Sigmoid colon (tissue), 7 donors: ENCODE results near the gene PRAC1. TPM values are rescaled to one million over a fixed set of nuclear protein-coding genes. Genes with fewer than 3 reads are reported as not detected.

Experiments used
- DNase-seq: peaks from one replicate; pipeline ENCODE4 v3.0.0-alpha.2; 2019
- H3K27ac ChIP-seq, 4 donors: fragments of 200-600 bp; sonication (generic); one replicate each; pipeline ENCODE4 v1.5.1; 2016 to 2019; ENCODE audit warnings: mild to moderate bottlenecking in 1 of 4
- H3K27me3 ChIP-seq, 3 donors: fragments of 200-600 bp; sonication (generic); one replicate each; pipeline ENCODE4 v1.5.1; 2019; ENCODE audit warnings: mild to moderate bottlenecking in 1 of 3
- H3K36me3 ChIP-seq, 4 donors: fragments of 200-600 bp; sonication (generic); one replicate each; pipeline ENCODE4 v1.5.1; 2016 to 2019
- H3K4me1 ChIP-seq, 4 donors: fragments of 200-600 bp; sonication (generic); one replicate each; pipeline ENCODE4 v1.5.1; 2017 to 2019
- H3K4me3 ChIP-seq, 4 donors: fragments of 200-600 bp; sonication (generic); one replicate each; pipeline ENCODE4 v1.5.1; 2017 to 2019; ENCODE audit warnings: mild to moderate bottlenecking in 2 of 4, moderate library complexity in 1 of 4
- H3K9me3 ChIP-seq, 4 donors: fragments of 200-600 bp in 3 of 4; sonication (generic) in 3 of 4; one replicate each; pipeline versions ENCODE4 v1.5.1 to v1.6.1; 2013 to 2019
- CTCF ChIP-seq, 4 experiments: fragments of 450-650 bp in 3 of 4; fragments of 200-600 bp in 1 of 4; IDR thresholded peaks; one replicate each; pipeline ENCODE4 v1.5.1; 2016 to 2019; ENCODE audit warnings: antibody characterized with exemption in 4 of 4, mild to moderate bottlenecking in 3 of 4, moderate library complexity in 2 of 4
- EP300 ChIP-seq, 4 donors: sonication (generic); formaldehyde crosslinking; IDR thresholded peaks; one replicate each; pipeline ENCODE4 v1.6.1; 2017; ENCODE audit warnings: antibody characterized with exemption in 4 of 4
- POLR2A ChIP-seq, 2 donors: fragments of 450-650 bp; IDR thresholded peaks; one replicate each; pipeline ENCODE4 v1.6.1; 2016; ENCODE audit warnings: antibody characterized with exemption in 2 of 2, mild to moderate bottlenecking in 2 of 2, moderate library complexity in 2 of 2
- POLR2AphosphoS5 ChIP-seq, 4 donors: sonication (generic); formaldehyde crosslinking; IDR thresholded peaks; one replicate each; pipeline ENCODE4 v1.6.1; 2017; ENCODE audit warnings: antibody characterized with exemption in 4 of 4
- WGBS, 2 donors: extraction: QIAGEN DNeasy Blood & Tissue Kit; methylation state at CpG; one replicate each; pipeline ENCODE4 v1.1.7; 2013; 5-methylcytosine and 5-hydroxymethylcytosine counted together
- intact Hi-C: fragments of 100-400 bp; cut with DNase I; formaldehyde crosslinking; loops from one replicate; pipeline ENCODE4 v1.15.1; 2023
- polyA plus RNA-seq, 3 donors: library from polyadenylated mRNA; stranded (reverse); fragments of 200-250 nt; gene quantifications; one replicate each; pipeline ENCODE4 v1.2.3, GENCODE V29; 2013
- total RNA-seq, 4 donors: library from RNA; depleted of rRNA; stranded (reverse); fragments of >200 nt; gene quantifications; one replicate each; pipeline ENCODE4 v1.1.0, GENCODE V29; 2016
- donor health status: healthy with polysubstance abuse.
- donor health status: Bipolar disorder and iron deficiency.
- donor health status: healthy.

Gene PRAC1
- total and polyA plus RNA-seq, 7 donors, result 9.1 to 572 (median 388) TPM; not detected in 2

GRCh38 chr17:48722915-48723422 lies 651 bp upstream of the PRAC1 start, which contains the start of gene PRAC2:
Gene PRAC2 (plus strand): TSS chr17:48723185. CDS start chr17:48724411, 1,226 bp downstream.
- WGBS, 2 donors, result 4 to 16% methylated on average over 21 of the region's 21 CpGs
- Histone ChIP-seq H3K9me3 (no peaks in the 10 kb centered on the region), H3K27ac (peak within 1 kb of the TSS in 2 of 4 donors; percentile 15 to 17), H3K36me3 (no peaks in the 10 kb centered on the region), H3K4me1 (peaks cover 0 to 49% (median 44%) of the 10 kb centered on the region in 4 donors), H3K4me3 (peak within 1 kb of the TSS in 2 of 4 donors; percentile 4 to 8), H3K27me3 (peaks cover 72 to 100% (median 100%) of the 10 kb centered on the region in 3 donors)
- peak; percentile 54 for DNase-seq
- intact Hi-C loops, result no loop called here
- TF ChIP-seq POLR2AphosphoS5 (IDR thresholded peaks at IDR 0.05) (no peak), CTCF (IDR thresholded peaks at IDR 0.05) (no peak), POLR2A (IDR thresholded peaks at IDR 0.05) (no peak), EP300 (IDR thresholded peaks at IDR 0.05) (no peak)

GRCh38 chr17:48721009-48721402 lies 1.3 kb downstream of the PRAC1 start:
- Histone ChIP-seq H3K36me3 (no peaks in the 10 kb centered on the region), H3K9me3 (no peaks in the 10 kb centered on the region), H3K4me3 (no peak overlapping the region), H3K4me1 (peaks cover 0 to 49% (median 44%) of the 10 kb centered on the region in 4 donors), H3K27me3 (peaks cover 68 to 100% (median 100%) of the 10 kb centered on the region in 3 donors), H3K27ac (peak overlapping the region in 1 of 4 donors; percentile 49)
- peak; percentile 22 for DNase-seq
- TF ChIP-seq CTCF (IDR thresholded peaks at IDR 0.05) (no peak), POLR2AphosphoS5 (IDR thresholded peaks at IDR 0.05) (no peak), POLR2A (IDR thresholded peaks at IDR 0.05) (no peak), EP300 (IDR thresholded peaks at IDR 0.05) (no peak)
- WGBS, 2 donors, result 38 to 60% methylated on average over 1 of the region's 1 CpG
- intact Hi-C loops, result no loop called here

GRCh38 chr17:48720266-48721008 lies 1.9 kb downstream of the PRAC1 start:
- Histone ChIP-seq H3K4me1 (peaks cover 0 to 46% (median 42%) of the 10 kb centered on the region in 4 donors), H3K36me3 (no peaks in the 10 kb centered on the region), H3K4me3 (peak overlapping the region in 1 of 4 donors; percentile 8), H3K9me3 (no peaks in the 10 kb centered on the region), H3K27ac (peak overlapping the region in 1 of 4 donors; percentile 49), H3K27me3 (peaks cover 68 to 100% (median 100%) of the 10 kb centered on the region in 3 donors)
- intact Hi-C loops, result no loop called here
- DNase-seq, result peak; percentile 9
- TF ChIP-seq POLR2A (IDR thresholded peaks at IDR 0.05) (no peak), EP300 (IDR thresholded peaks at IDR 0.05) (no peak), CTCF (IDR thresholded peaks at IDR 0.05) (no peak), POLR2AphosphoS5 (IDR thresholded peaks at IDR 0.05) (no peak)
- WGBS, 2 donors, result 16 to 30% methylated on average over 11 of the region's 11 CpGs

- peaks cover 0 to 39% (median 35%) of the 10 kb centered on the region in 4 donors for H3K4me1 ChIP-seq
- intact Hi-C loops, result loop anchor here (2.0 to 5.0 kb wide), 2 partner anchors 29 to 102 kb away; partner anchors contain the start of gene HOXB8
- H3K27me3 ChIP-seq, result peaks cover 70 to 100% (median 99%) of the 10 kb centered on the region in 3 donors
- H3K36me3 ChIP-seq, result no peaks in the 10 kb centered on the region
- peak overlapping the region in 2 of 4 donors; percentile 8 to 16 for H3K4me3 ChIP-seq
- peak; percentile 43 for DNase-seq
- no peaks in the 10 kb centered on the region for H3K9me3 ChIP-seq
- 9 to 13% methylated on average over 37 of the region's 37 CpGs for WGBS, 2 donors
- no peak for TF ChIP-seq CTCF (IDR thresholded peaks at IDR 0.05)
- no peak for TF ChIP-seq EP300 (IDR thresholded peaks at IDR 0.05)
- TF ChIP-seq POLR2AphosphoS5 (IDR thresholded peaks at IDR 0.05), result no peak
- TF ChIP-seq POLR2A (IDR thresholded peaks at IDR 0.05), result no peak
- H3K27ac ChIP-seq, result peak overlapping the region in 2 of 4 donors; percentile 34 to 49
Observed at GRCh38 chr17:48719642-48720265, 2.6 kb downstream of the PRAC1 start.
